Activated naive CD8-positive, alpha-beta T cell treated with anti-CD3 and anti-CD28 coated beads for 36 hours (primary cell): Measurements from ENCODE around the gene TICRR. TPM values are rescaled to one million over a fixed set of nuclear protein-coding genes. Genes with fewer than 3 reads are reported as not detected.
A peak's percentile ranks its signal among the peaks of the same experiment; 100 is the strongest.

Experiments
- DNase-seq: peaks from one replicate; pipeline ENCODE4 v3.0.0; 2021
- H3K27ac Mint-ChIP-seq: one replicate; pipeline ENCODE4 v1.8.0; 2022; ENCODE audit warnings: mild to moderate bottlenecking, moderate library complexity, mixed read lengths
- H3K27me3 Mint-ChIP-seq: one replicate; pipeline ENCODE4 v1.8.0; 2022; ENCODE audit warnings: mild to moderate bottlenecking, mixed read lengths
- H3K36me3 Mint-ChIP-seq: one replicate; pipeline ENCODE4 v1.8.0; 2021; ENCODE audit warnings: mild to moderate bottlenecking, mixed read lengths
- H3K4me1 Mint-ChIP-seq: one replicate; pipeline ENCODE4 v1.8.0; 2021; ENCODE audit warnings: mixed read lengths
- H3K4me3 Mint-ChIP-seq: one replicate; pipeline ENCODE4 v1.8.0; 2022; ENCODE audit warnings: mild to moderate bottlenecking, moderate library complexity, mixed read lengths
- H3K9me3 Mint-ChIP-seq: one replicate; pipeline ENCODE4 v1.8.0; 2022; ENCODE audit warnings: mixed read lengths
- total RNA-seq, 2 experiments: library from RNA; stranded (reverse); gene quantifications; one replicate each; pipeline ENCODE4 v1.2.3, GENCODE V29; 2021

Gene TICRR
- total RNA-seq, 2 experiments from 2014 or later, result 22.5 to 23.1 TPM

DNA sequence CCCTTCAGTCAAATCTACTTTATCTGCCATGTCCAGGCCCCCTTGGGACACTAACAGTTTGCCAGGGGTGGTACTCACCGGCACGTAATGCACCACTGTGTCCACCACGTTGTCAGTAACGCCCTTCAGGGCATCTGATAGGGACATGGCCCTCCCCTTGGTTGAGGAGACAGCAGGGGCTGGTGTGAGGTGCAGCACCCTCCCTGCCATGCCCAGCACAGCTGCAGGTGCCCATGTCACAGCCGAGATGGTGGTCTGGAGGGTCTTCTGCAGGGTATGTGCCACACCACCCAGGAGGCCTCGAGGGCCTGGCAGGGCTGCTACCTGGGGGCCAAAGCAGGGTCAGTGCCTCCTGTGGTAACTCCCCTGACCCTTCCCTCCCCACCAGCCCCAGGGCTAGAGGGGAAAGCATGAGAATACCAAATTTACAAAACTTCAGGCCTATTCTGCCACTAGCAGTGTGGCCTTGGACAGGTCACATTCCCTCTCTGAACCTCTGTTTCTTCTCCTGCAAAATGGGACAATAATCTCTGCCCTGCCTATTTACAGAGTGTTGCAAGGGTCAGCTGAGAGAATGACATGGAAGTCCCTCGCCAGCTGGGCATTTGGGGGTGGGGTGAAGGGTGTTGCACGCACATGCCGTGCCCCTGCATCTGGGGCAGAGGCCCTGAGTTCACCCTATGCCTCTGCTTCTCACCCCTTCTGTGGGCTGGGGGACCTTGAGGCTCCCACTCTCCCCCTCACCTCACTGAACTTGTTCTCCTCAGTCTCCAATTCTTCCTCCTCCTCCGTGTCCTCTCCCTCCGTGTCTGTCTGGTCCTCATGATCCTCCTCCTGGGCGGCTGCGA is 91.8 kb downstream of the TICRR start:
- Mint-ChIP-seq H3K9me3 (no peaks in the 10 kb centered on the region), H3K27ac (no peak overlapping the region), H3K4me1 (peaks cover 3% of the 10 kb centered on the region), H3K36me3 (no peaks in the 10 kb centered on the region), H3K4me3 (no peak overlapping the region), H3K27me3 (peaks cover 23% of the 10 kb centered on the region)
- DNase-seq, result no peak

DNA sequence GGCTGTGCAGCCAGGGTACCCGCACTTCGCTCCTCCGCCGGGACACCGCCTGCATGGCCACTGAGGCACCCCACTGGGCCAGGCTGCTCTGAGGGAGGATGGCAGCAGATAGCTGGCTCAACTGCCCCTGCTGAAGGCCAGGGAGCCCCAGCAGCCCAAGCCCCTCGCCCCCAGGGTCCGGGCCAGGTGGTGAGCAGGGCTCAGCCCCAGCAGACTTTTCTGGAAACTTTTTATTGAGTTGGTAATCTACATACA is 92.4 kb downstream of the TICRR start:
- Mint-ChIP-seq H3K36me3 (no peaks in the 10 kb centered on the region), H3K9me3 (no peaks in the 10 kb centered on the region), H3K4me3 (no peak overlapping the region), H3K27me3 (peaks cover 23% of the 10 kb centered on the region), H3K4me1 (peaks cover 3% of the 10 kb centered on the region), H3K27ac (no peak overlapping the region)
- DNase-seq, result no peak

- no peak overlapping the region for H3K4me3 Mint-ChIP-seq
- H3K36me3 Mint-ChIP-seq, result no peaks in the 10 kb centered on the region
- peak overlapping the region; percentile 4 for H3K27ac Mint-ChIP-seq
Measured at GRCh38 chr15:89668171-89668570, 92.9 kb downstream of the TICRR start.

DNA sequence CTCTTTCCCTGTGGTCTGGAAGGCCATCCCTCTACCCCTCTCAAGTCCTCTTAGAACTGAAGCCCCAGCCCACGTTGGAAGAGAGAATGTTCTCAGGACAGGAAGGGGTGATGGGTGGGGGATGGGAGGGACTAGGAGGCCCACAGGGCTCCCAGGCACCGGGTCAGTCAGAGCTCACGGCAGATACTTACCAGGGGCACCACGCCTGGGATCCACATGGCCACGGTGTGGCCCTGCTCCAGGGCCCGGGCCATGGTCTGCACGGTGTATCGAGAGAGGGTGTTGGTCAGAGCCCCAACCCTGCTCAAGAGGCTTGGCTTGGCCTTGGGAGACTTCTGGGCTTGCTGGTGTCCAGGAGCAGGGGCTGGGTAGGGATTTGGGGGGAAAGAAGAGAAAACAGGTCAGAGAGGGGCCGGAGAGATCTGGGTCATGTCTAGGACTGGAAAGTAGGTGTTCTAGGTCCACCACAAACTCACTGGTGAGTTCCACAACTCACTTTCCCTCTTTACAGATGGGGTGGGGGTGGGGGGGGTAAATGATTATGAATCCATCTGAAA is 94.1 kb downstream of the TICRR start:
- H3K27ac Mint-ChIP-seq, result no peak overlapping the region
- H3K27me3 Mint-ChIP-seq, result peaks cover 21% of the 10 kb centered on the region
- H3K4me1 Mint-ChIP-seq, result peaks cover 3% of the 10 kb centered on the region

More at GRCh38 chr15:89668171-89668570, 92.9 kb downstream of the TICRR start:
- H3K27me3 Mint-ChIP-seq, result peaks cover 23% of the 10 kb centered on the region
- DNase-seq, result no peak
- H3K4me1 Mint-ChIP-seq, result peaks cover 3% of the 10 kb centered on the region
- H3K9me3 Mint-ChIP-seq, result no peaks in the 10 kb centered on the region

DNA sequence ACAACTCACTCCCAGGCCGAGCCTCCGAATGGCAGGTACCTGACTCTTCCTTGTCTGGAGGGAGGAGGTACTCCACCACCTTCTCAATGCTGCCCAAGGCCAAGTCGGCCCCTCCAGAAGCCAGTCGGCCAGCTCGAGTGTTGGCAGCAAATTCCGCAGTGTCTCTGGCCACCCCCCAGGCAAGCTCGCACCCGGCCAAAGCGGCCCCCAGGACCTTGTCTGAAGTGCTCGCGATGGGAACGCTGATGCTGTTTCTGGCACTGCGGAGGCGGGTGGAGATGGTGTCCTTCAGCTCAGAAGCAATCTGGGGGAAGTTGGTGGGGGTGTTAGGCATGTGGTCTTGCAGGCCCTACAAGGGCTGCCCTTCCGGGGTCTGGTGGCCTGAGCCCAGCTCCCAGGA is 94.7 kb downstream of the TICRR start:
- no peaks in the 10 kb centered on the region for H3K9me3 Mint-ChIP-seq
- H3K4me1 Mint-ChIP-seq, result peaks cover 3% of the 10 kb centered on the region
- DNase-seq, result no peak
- no peak overlapping the region for H3K27ac Mint-ChIP-seq
- no peaks in the 10 kb centered on the region for H3K36me3 Mint-ChIP-seq
- H3K27me3 Mint-ChIP-seq, result peaks cover 16% of the 10 kb centered on the region
- no peak overlapping the region for H3K4me3 Mint-ChIP-seq

More for the DNA sequence above, 94.1 kb downstream of the TICRR start:
- H3K9me3 Mint-ChIP-seq, result no peaks in the 10 kb centered on the region
- DNase-seq, result no peak
- no peaks in the 10 kb centered on the region for H3K36me3 Mint-ChIP-seq
- no peak overlapping the region for H3K4me3 Mint-ChIP-seq

- no peak overlapping the region for H3K27ac Mint-ChIP-seq
- no peaks in the 10 kb centered on the region for H3K36me3 Mint-ChIP-seq
- H3K4me3 Mint-ChIP-seq, result no peak overlapping the region
- H3K27me3 Mint-ChIP-seq, result peaks cover 12% of the 10 kb centered on the region
- H3K9me3 Mint-ChIP-seq, result no peaks in the 10 kb centered on the region
- H3K4me1 Mint-ChIP-seq, result peaks cover 3% of the 10 kb centered on the region
- no peak for DNase-seq
Measured at GRCh38 chr15:89670971-89671560, 95.8 kb downstream of the TICRR start.

DNA sequence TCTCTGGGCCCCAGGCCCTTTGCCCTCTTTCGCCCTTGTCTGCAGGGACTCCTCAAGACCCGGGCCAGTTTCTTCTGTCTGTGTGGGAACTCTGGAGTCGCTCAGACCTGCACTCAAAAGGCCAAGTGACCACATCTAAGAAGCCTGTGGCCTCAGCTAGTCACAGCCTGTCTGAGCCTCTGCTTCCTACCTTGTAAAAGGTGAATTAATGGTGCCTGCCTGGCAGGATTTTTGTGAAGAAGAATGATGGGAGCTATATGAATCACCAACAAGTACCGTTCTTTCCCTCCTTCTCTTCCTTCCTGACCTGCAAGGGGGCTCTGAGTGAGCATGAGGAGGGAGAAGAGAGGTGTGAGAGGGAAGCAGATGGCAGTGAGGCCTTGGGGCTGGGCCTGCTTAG is 96.4 kb downstream of the TICRR start:
- DNase-seq, result no peak
- H3K27ac Mint-ChIP-seq, result no peak overlapping the region

DNA sequence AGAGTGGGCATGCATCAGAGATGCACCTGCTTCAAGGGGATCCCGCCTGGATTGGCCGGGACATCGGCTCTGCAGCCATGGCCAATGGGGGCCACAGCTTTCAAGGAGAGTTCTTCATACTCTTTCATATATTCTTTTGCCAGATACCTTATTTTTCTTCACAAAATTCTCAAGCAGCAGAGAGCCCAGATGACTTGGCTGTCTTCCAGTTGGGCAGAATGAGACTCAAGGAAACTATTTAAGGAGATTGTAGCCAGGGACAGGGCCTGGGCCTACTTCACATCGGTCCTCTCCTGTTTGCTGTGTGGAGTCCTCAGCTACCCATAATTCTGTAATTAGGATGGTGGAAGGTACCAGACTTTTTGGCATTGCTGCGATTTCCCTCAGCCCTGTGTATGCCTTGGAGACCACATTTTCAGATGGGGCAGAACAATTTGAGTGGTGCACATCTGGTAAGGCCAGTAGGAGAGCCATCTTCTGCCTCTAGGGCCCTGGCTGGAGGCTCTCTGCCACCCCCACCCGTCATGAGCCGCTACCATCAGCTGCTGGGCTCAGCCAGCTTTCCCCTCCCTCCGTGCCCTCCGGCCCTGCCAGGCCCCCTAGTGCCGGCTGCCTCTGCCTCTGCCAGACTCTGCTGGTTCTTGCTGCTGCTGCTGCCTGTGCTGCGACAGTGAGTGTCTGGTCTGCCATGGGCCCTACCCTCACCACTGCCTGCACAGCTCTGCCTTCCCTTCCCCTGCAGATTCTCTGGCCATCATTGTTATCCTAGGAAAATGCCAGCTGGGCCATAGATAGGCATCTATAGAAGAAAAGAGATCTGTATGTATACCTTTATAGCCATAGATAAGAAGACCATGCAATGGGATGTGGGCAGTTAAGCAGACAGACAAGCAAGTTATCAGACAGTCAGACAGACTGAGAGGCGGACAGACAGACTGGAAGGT is 97.2 kb downstream of the TICRR start:
- DNase-seq, result no peak
- H3K4me1 Mint-ChIP-seq, result peaks cover 3% of the 10 kb centered on the region
- H3K27ac Mint-ChIP-seq, result no peak overlapping the region
- peaks cover 3% of the 10 kb centered on the region for H3K27me3 Mint-ChIP-seq
- H3K9me3 Mint-ChIP-seq, result no peaks in the 10 kb centered on the region
- H3K36me3 Mint-ChIP-seq, result no peaks in the 10 kb centered on the region
- no peak overlapping the region for H3K4me3 Mint-ChIP-seq

More for the DNA sequence above, 96.4 kb downstream of the TICRR start:
- Mint-ChIP-seq H3K9me3 (no peaks in the 10 kb centered on the region), H3K36me3 (no peaks in the 10 kb centered on the region), H3K27me3 (peaks cover 7% of the 10 kb centered on the region), H3K4me3 (no peak overlapping the region), H3K4me1 (peaks cover 3% of the 10 kb centered on the region)

GRCh38 chr15:89673165-89673512 is 97.9 kb downstream of the TICRR start:
- no peak overlapping the region for H3K4me3 Mint-ChIP-seq

DNA sequence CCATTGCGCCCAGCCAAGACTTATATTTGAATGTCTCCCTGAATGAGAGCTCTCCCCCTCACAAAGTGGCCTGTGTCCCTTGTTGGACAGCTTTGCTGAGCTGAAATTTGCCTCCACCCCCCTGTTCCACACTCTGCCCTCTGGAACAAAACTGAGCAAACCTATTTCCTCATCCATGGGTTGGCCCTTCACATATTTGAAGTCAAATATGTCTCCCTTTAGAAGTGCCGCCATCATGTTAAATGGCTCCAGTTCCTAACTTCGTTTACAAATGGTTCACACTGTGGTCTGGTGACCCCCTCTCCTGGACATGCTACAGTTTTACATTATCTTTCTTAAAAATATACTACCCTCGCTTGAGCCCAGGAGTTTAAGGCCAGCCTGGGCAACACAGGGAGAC is 99.3 kb downstream of the TICRR start:
- H3K27ac Mint-ChIP-seq, result no peak overlapping the region
- H3K36me3 Mint-ChIP-seq, result no peaks in the 10 kb centered on the region
- H3K4me3 Mint-ChIP-seq, result no peak overlapping the region
- peaks cover 3% of the 10 kb centered on the region for H3K4me1 Mint-ChIP-seq
- H3K9me3 Mint-ChIP-seq, result no peaks in the 10 kb centered on the region
- DNase-seq, result no peak
- no peaks in the 10 kb centered on the region for H3K27me3 Mint-ChIP-seq

More at GRCh38 chr15:89673165-89673512, 97.9 kb downstream of the TICRR start:
- Mint-ChIP-seq H3K36me3 (no peaks in the 10 kb centered on the region), H3K27me3 (no peaks in the 10 kb centered on the region), H3K4me1 (peaks cover 3% of the 10 kb centered on the region), H3K27ac (no peak overlapping the region), H3K9me3 (no peaks in the 10 kb centered on the region)
- peak; percentile 29 for DNase-seq

DNA sequence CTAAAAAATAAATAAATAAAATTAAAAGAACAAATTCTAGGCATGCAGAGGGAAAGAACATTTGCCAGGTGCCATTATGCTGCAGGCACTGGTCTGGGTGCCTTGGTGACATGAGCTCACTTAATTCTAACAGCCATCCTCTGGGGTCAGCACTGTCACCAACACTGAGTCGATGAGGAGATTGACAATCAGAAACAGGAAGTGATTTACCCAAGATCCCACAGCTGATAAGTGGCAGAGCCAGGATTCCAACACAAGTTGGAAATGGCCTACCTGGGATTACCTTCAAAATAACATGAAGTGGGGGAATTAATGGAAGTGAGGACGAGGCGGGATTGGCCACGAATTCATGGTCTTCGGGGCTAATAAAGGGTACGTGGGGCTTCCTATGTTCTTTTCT is 100.3 kb downstream of the TICRR start:
- H3K4me3 Mint-ChIP-seq, result no peak overlapping the region

GRCh38 chr15:89677381-89677780 is 102.1 kb downstream of the TICRR start:
- Mint-ChIP-seq H3K4me3 (no peak overlapping the region), H3K4me1 (no peaks in the 10 kb centered on the region), H3K27ac (no peak overlapping the region), H3K27me3 (no peaks in the 10 kb centered on the region), H3K36me3 (no peaks in the 10 kb centered on the region), H3K9me3 (no peaks in the 10 kb centered on the region)
- DNase-seq, result no peak

More for the DNA sequence above, 100.3 kb downstream of the TICRR start:
- H3K9me3 Mint-ChIP-seq, result no peaks in the 10 kb centered on the region
- H3K4me1 Mint-ChIP-seq, result peaks cover 3% of the 10 kb centered on the region
- H3K36me3 Mint-ChIP-seq, result no peaks in the 10 kb centered on the region
- H3K27me3 Mint-ChIP-seq, result no peaks in the 10 kb centered on the region
- DNase-seq, result no peak
- no peak overlapping the region for H3K27ac Mint-ChIP-seq
